Measurements from ENCODE around the gene POLL. TPM values are rescaled to one million over a fixed set of nuclear protein-coding genes. Genes with fewer than 3 reads are reported as not detected.
A peak's percentile ranks its signal among the peaks of the same experiment; 100 is the strongest.

Gene POLL
- total and polyA plus RNA-seq, 8 donors: 18.2 to 81.1 (median 30.6) TPM

GRCh38 chr10:101625821-101626412 lies 37.9 kb upstream of the POLL start:
- WGBS, 2 donors: 77 to 88% methylated on average over 1 of the region's 1 CpG
- H3K9me3 ChIP-seq: no peaks in the 10 kb centered on the region
- DNase-seq: peak in 1 of 6 donors; percentile 14
- peaks cover 0 to 12% (median 6%) of the 10 kb centered on the region in 3 donors for H3K36me3 ChIP-seq
- H3K4me1 ChIP-seq: no peaks in the 10 kb centered on the region
- no peak overlapping the region for H3K4me3 ChIP-seq
- intact Hi-C loops (cut with DNase I): no loop called here
- no peak for ATAC-seq
- FAIRE-seq: no peak
- TF ChIP-seq, protein P1, sequence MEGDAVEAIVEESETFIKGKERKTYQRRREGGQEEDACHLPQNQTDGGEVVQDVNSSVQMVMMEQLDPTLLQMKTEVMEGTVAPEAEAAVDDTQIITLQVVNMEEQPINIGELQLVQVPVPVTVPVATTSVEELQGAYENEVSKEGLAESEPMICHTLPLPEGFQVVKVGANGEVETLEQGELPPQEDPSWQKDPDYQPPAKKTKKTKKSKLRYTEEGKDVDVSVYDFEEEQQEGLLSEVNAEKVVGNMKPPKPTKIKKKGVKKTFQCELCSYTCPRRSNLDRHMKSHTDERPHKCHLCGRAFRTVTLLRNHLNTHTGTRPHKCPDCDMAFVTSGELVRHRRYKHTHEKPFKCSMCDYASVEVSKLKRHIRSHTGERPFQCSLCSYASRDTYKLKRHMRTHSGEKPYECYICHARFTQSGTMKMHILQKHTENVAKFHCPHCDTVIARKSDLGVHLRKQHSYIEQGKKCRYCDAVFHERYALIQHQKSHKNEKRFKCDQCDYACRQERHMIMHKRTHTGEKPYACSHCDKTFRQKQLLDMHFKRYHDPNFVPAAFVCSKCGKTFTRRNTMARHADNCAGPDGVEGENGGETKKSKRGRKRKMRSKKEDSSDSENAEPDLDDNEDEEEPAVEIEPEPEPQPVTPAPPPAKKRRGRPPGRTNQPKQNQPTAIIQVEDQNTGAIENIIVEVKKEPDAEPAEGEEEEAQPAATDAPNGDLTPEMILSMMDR (IDR thresholded peaks at IDR 0.05): no peak
- H3K27ac ChIP-seq: no peak overlapping the region
- no peaks in the 10 kb centered on the region for H3K27me3 ChIP-seq

DNA sequence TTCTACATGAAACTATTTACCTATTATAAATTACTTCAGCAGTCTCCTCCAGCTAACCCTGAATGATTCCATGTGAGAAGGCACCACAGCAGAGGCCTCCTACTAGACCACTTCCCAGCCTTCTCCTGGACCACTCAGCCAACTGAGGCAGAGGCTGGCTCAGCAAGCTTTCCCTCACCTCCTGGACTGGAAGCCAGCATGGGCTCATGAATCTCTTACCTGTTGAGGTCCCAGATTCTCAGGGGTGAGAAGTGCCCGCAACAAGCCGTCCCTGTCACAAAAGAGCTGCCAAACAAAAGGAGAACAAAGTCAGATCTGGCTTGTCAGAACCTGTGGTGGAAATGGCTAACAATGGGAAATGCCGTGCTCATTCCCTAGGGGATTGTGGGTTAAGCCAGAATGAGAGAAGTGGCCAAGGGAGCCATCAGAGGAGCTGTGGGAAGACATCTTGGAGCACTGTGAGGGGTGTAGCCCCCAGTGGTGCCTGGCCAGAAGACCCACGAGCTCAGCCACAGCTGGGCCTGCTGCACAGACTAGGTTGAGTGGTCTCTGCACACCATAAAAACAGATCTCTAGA lies 36.6 kb upstream of the POLL start:
- H3K27me3 ChIP-seq: no peaks in the 10 kb centered on the region
- H3K9me3 ChIP-seq: no peaks in the 10 kb centered on the region
- H3K27ac ChIP-seq: no peak overlapping the region
- ATAC-seq: no peak
- no peak overlapping the region for H3K4me3 ChIP-seq
- WGBS, 2 donors: 91 to 92% methylated on average over 4 of the region's 4 CpGs
- intact Hi-C loops (cut with DNase I): no loop called here
- peaks cover 0 to 12% (median 9%) of the 10 kb centered on the region in 3 donors for H3K36me3 ChIP-seq
- no peaks in the 10 kb centered on the region for H3K4me1 ChIP-seq
- peak in 1 of 6 donors; percentile 25 for DNase-seq
- TF ChIP-seq, protein P1 (IDR thresholded peaks at IDR 0.05): no peak
- no peak for FAIRE-seq

DNA sequence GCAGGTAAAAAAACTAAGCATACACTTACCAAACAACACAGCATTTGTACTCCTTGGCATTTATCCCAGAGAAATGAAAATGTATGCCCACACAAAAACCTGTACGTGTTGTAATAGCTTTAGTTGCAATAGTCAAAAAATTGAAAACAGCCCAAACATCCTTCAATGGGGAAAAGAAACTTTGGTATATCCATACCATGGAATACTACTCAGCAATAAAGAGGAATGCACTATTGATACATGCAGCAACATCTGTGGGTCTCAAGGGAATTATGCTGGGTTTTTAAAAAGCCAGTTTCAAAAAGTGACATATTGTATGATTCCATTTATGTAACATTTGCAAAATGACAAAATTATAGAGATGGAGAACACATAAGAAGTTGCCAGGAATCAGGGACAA lies 35.5 kb upstream of the POLL start:
- H3K36me3 ChIP-seq: peaks cover 0 to 12% (median 9%) of the 10 kb centered on the region in 3 donors
- FAIRE-seq: no peak
- TF ChIP-seq, protein P1 (IDR thresholded peaks at IDR 0.05): no peak
- no peaks in the 10 kb centered on the region for H3K27me3 ChIP-seq
- H3K27ac ChIP-seq: no peak overlapping the region
- no peaks in the 10 kb centered on the region for H3K4me1 ChIP-seq
- H3K9me3 ChIP-seq: no peaks in the 10 kb centered on the region
- no peak for DNase-seq
- H3K4me3 ChIP-seq: no peak overlapping the region
- 89 to 95% methylated on average over 1 of the region's 1 CpG for WGBS, 2 donors
- no peak for ATAC-seq
- intact Hi-C loops (cut with DNase I): no loop called here

DNA sequence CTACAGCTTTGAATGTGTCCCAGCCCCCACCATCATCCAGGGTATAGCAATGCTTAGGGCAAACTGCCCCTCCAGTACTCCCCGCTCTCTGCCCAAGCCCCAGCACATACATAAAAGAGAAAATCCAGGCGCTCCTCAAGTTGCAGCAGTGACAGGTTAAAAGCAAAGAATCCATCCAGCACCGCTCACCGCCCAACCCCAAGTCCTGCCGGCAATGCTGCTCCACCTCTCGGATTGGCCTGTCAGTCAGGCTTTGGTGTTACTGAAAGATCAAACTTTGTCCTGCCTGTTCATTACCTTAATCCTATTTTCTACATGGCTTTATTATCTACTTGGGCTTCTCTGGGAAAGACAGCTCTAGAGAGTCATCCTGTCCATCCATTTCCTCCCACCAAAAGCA lies 31.9 kb upstream of the POLL start:
- WGBS, 2 donors: 96 to 98% methylated on average over 6 of the region's 6 CpGs
- ATAC-seq: no peak
- DNase-seq: no peak
- Histone ChIP-seq H3K27ac (no peak overlapping the region), H3K9me3 (no peaks in the 10 kb centered on the region), H3K27me3 (no peaks in the 10 kb centered on the region), H3K36me3 (peaks cover 0 to 12% (median 9%) of the 10 kb centered on the region in 3 donors), H3K4me1 (no peaks in the 10 kb centered on the region), H3K4me3 (no peak overlapping the region)
- TF ChIP-seq, protein P1 (IDR thresholded peaks at IDR 0.05): no peak
- intact Hi-C loops (cut with DNase I): loop anchor here in 1 of 3 donors (10.0 kb wide), 1 partner anchor 155 kb away; the partner anchor contains the start of gene FGF8
- FAIRE-seq: no peak

DNA sequence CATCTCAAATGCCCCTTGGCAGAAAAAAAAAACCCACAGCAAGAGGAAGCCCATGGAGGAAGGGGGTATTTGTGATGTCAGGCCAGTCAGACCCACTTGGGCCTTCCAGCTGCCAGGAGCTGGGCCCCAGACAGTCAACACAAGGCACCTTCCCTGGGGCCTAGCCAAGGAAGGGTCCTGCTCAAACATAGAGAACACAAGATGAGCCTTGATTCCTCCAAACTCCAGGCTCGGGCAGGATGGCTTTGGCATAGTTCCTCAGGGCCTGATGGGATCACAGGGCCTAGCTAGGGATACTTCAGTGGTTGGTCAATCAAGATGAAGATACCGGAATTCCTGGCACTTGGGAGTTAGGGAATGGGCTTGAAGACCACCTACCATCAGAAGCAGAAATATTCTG lies 30.8 kb upstream of the POLL start:
- Histone ChIP-seq H3K9me3 (no peaks in the 10 kb centered on the region), H3K4me1 (no peaks in the 10 kb centered on the region), H3K4me3 (no peak overlapping the region), H3K27ac (no peak overlapping the region), H3K36me3 (peaks cover 0 to 9% (median 7%) of the 10 kb centered on the region in 3 donors), H3K27me3 (no peaks in the 10 kb centered on the region)
- intact Hi-C loops (cut with DNase I): loop anchor here in 1 of 3 donors (10.0 kb wide), 1 partner anchor 156 kb away; the partner anchor contains the start of gene FGF8
- TF ChIP-seq, protein P1 (IDR thresholded peaks at IDR 0.05): no peak
- DNase-seq (no peak), FAIRE-seq (no peak), ATAC-seq (no peak)
- WGBS, 2 donors: 94 to 100% methylated on average over 2 of the region's 2 CpGs

Measured in pancreas (tissue), 10 donors.